ENCODE measurements around the gene FOXP1.

GRCh38 chr3:71252466-71252865 lies 331.1 kb downstream of the FOXP1 start:
- TF ChIP-seq CTCF (IDR thresholded peaks at IDR 0.05; ENCODE audit: low read depth, low read length, poor library complexity, severe bottlenecking) (no peak), EZH2phosphoT487 (IDR thresholded peaks at IDR 0.05; ENCODE audit: borderline replicate concordance, low read length) (no peak)
